ENCODE measurements around the gene PDIA2.

GRCh38 chr16:262121-262745 is 20.7 kb upstream of the PDIA2 start:
- TF ChIP-seq CTCF (conservative IDR thresholded peaks at IDR 0.05; ENCODE audit: low read depth, low read length) (no peak), EZH2 (IDR thresholded peaks at IDR 0.05; ENCODE audit: borderline replicate concordance, low read depth, low read length, poor library complexity, severe bottlenecking) (no peak)

Measured in A673 (cell line).